Fibroblast of skin of abdomen (primary cell): ENCODE results near the gene CDKN1C.

Experiments
- DNase-seq: peaks from one replicate; pipeline ENCODE4 v3.0.0-alpha.2; 2013

The CDKN1C gene

GRCh38 chr11:2888266-2888968, 2.8 kb upstream of the CDKN1C start:
- peak; percentile 83 for DNase-seq

- DNase-seq = no peak
Observed at GRCh38 chr11:2887515-2888195, 2.1 kb upstream of the CDKN1C start.

- DNase-seq = no peak
Observed at GRCh38 chr11:2886936-2887335, 1.4 kb upstream of the CDKN1C start.

DNA sequence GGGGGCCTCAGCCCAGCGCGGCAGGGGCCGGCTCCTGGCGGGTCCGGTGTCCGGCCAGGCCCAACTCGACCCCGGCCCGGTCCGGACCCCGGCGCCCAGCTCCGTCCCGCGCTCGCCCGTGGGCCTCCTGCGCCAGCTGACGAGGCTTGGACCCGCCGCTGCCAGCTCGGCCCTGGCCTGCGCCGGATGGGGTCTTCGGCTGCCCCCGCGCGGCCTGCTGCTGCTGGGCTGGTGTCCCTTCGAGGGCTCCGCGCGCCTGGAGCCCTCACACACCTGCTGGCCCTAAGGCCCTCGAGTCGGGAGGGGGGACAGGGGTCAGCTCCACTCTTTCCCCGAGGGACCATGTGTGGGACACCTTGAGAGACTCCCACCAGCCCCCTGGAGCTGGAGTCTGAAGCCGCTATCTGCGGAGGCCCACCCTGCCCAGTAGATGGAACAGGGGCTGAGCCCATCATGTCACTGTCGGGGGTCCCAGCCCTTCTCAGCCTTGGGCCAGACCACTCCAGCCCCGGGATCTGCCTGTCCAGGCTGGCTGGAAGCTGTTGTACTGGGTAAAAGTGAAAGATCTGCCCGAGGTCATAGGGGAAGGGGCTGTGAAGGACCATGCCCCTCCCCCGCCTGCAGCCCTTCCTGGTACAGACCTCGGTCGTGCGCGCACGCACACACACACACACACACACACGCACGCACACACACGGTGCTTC, 768 bp upstream of the CDKN1C start:
- peak; percentile 52 for DNase-seq

- DNase-seq = peak; percentile 52
Observed at GRCh38 chr11:2885017-2885677, 428 bp downstream of the CDKN1C start.

GRCh38 chr11:2883979-2884815, 1.4 kb downstream of the CDKN1C start:
- DNase-seq = no peak

- no peak for DNase-seq
Observed at GRCh38 chr11:2883640-2883978, 2.0 kb downstream of the CDKN1C start.

DNA sequence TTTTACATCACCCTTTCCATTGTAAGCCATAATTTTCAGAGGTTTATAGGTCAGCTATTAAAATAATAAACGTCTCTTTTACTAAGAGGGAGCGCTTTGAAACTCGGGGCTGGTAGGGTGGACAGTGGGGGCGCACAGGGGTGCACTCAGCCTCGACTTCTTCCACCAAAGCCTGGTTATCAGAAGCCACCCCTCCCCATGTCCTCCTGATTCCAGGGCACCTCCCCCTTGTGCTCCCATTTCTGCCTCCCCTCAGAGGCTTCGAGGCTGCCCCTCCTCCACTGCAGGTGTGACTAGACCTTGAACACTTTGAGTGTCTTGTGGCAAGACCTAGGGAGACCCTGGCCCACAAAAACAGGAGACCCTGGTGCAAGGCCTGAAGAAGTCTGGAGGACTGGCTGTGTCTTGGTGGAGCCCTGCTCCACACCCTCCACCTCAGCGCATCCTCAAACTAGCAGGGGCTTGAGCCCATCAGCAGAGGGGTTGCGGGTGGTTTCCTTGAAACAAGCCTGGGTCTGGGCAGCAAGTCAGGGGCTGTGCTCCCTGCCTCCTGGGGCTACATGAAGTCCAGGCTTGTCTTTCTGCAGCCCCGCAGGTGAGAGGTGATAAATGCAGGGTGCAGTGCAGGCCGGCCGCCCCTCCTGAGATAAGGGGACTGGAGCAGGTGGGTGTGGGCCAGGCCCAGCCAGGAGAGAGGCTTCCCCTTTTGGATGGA, 3.0 kb downstream of the CDKN1C start:
- DNase-seq = no peak

GRCh38 chr11:2881981-2882375, 3.6 kb downstream of the CDKN1C start:
- DNase-seq = no peak

DNA sequence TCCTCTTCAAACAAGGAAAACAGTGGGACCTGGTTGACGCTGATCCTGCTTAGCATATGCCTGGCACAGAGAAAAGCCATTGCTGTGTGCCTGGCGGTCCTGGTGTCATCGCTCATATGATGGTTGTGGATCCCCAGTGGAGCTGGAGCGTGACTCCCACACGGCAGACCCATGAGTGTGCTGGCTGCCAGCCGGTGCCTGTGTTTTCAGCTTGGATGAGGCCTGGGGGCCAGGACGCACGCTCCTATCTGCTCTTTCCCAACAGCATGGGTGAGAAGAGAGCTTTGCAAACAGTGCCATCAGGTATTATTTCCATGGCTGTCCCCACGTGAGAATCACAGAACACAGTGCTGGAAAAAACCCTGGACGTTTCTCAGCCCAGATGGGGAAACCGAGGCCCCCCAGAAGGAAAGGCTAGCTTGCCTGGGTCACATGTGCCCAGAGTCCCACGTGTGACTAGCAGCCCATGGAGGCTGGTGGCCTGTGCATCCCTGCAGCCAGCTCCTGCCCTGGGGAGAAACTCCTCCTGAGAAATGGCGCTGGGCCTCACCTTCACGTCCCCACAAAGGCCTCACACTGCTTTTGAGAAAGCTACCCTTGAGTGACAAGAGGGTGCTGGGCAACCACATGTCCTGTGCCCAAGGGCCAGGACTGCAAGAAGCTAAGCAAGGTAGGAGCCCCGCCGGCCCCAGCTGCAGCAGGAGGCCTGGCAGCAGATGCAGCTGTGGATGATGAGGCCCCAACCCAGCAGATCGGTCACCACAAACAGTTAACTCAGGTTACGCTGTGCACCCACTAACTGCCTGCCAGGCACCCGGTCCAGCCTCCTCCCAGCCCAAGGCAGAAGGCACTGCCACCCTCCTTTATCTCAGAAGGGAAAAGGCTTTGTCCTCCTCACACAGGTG, 4.2 kb downstream of the CDKN1C start:
- no peak for DNase-seq

DNA sequence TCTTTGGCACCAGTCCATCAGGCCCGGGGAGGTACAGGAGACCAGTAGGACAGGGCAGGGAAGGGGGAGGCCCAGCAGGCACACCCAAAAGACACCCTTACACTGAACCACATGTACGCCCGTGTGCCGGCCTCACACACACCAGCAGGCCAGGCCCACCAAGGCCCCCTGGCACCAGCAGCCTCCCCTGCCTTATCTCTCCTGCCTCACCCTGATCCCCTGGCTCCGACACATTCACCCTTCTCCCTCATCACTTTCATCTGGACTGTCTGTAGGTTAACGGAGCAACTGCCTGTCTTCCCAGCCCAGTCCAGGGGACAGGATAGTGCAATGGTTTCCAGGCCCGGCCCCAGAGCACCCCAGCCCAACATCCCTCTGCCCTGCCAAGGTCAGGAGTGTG, 4.9 kb downstream of the CDKN1C start:
- no peak for DNase-seq

GRCh38 chr11:2878782-2879181, 6.8 kb downstream of the CDKN1C start:
- no peak for DNase-seq

DNA sequence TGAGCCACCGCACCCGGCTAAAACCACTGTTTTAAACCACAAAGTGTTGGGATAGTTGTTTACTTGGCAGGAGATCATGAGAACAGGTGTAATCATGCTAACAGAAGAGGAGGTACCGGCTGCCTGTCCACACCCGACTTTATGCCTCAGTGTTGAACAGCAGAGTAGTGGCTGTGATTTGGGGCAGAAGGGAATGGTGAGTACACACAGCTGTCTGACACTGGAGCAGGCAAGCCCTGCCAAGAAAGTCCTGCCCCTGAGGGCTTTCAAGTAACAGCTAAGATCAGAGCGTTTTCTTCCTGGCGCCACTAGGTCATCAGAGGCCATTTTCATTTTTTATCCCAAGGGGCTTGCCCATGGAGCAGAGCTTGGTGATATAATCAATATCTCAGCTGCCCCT, 8.1 kb downstream of the CDKN1C start:
- DNase-seq = no peak

DNA sequence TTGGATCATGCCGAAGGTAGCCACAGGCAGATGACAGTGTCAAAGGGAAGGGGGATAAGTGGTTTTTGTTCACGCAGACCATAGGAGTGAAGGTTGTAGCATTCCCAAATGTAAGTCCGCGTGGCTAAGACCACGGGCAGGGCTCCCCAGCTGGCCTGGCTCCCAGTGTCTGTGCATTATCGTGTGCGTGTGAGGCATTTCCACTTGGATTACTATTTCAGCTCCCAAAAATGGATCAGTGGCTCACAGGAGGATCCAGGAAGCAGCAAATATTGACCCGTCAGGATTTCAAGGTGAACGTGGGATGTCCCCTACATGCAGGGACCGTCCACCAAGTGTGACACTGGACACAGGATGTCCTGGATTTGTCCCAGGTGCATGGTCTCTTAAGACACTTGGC, 10.6 kb downstream of the CDKN1C start:
- DNase-seq = no peak

GRCh38 chr11:2870969-2871680, 14.4 kb downstream of the CDKN1C start:
- no peak for DNase-seq

- DNase-seq = no peak
Observed at GRCh38 chr11:2870460-2870859, 15.1 kb downstream of the CDKN1C start.

GRCh38 chr11:2869561-2870427, 15.8 kb downstream of the CDKN1C start:
- DNase-seq = no peak

DNA sequence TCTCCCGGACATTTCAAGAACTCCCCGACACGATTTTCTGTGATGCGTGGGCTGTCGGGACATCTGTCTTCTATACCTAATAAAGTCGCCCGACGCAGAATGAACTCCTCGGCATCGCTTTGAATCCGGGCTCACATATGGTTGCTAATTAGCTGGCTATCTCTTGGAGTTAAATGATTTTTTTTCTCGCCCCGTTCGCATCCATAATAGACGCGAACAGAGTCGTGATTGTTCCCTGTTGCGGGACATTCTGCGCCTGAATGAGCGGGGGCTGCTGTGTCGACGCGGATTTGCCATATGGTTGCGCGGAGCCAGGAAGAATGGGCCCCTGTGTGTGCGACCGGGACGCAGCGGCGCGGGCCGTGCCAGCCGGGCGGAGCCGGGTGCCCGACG, 16.4 kb downstream of the CDKN1C start:
- DNase-seq = no peak
